ENCODE data around the gene SLC1A1.
"Not testable (repeated sequence)": the region's sequence is repeated elsewhere in the genome, so short reads cannot be mapped to it uniquely, and the experiment has no call there.

GRCh38 chr9:4606033-4606432 lies 115.8 kb downstream of the SLC1A1 start:
- not testable (repeated sequence) for TF ChIP-seq POLR2AphosphoS5, EP300 (IDR thresholded peaks at IDR 0.05)
- TF ChIP-seq, protein P1, sequence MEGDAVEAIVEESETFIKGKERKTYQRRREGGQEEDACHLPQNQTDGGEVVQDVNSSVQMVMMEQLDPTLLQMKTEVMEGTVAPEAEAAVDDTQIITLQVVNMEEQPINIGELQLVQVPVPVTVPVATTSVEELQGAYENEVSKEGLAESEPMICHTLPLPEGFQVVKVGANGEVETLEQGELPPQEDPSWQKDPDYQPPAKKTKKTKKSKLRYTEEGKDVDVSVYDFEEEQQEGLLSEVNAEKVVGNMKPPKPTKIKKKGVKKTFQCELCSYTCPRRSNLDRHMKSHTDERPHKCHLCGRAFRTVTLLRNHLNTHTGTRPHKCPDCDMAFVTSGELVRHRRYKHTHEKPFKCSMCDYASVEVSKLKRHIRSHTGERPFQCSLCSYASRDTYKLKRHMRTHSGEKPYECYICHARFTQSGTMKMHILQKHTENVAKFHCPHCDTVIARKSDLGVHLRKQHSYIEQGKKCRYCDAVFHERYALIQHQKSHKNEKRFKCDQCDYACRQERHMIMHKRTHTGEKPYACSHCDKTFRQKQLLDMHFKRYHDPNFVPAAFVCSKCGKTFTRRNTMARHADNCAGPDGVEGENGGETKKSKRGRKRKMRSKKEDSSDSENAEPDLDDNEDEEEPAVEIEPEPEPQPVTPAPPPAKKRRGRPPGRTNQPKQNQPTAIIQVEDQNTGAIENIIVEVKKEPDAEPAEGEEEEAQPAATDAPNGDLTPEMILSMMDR (IDR thresholded peaks at IDR 0.05) = not testable (repeated sequence)

Measured in gastroesophageal sphincter (tissue), 3 donors.